ES-I3 (cell line): Measurements from ENCODE around the gene TOR1AIP2.

Experiments used
- H3K36me3 ChIP-seq: 2 replicates; pipeline ENCODE4 v1.6.1; 2013; ENCODE audit warnings: mild to moderate bottlenecking, low read length, control low read depth, moderate library complexity; ENCODE audit not compliant: insufficient read depth
- H3K4me1 ChIP-seq: 2 replicates; pipeline ENCODE4 v1.6.1; 2013; ENCODE audit warnings: mild to moderate bottlenecking, control low read depth, low read length; ENCODE audit not compliant: insufficient read depth
- H3K9ac ChIP-seq: 2 replicates; pipeline ENCODE4 v1.6.1; 2013; ENCODE audit warnings: low read depth, mild to moderate bottlenecking, low read length, moderate library complexity
- H3K9me3 ChIP-seq: 2 replicates; pipeline ENCODE4 v1.6.1; 2013; ENCODE audit warnings: mild to moderate bottlenecking, low read length, moderate library complexity; ENCODE audit not compliant: control insufficient read depth, insufficient read depth

The TOR1AIP2 gene

GRCh38 chr1:179798213-179798863 lies 79.3 kb downstream of the TOR1AIP2 start:
- H3K9ac ChIP-seq, result no peak overlapping the region
- no peaks in the 10 kb centered on the region for H3K4me1 ChIP-seq
- no peaks in the 10 kb centered on the region for H3K9me3 ChIP-seq
- H3K36me3 ChIP-seq, result no peaks in the 10 kb centered on the region

- Histone ChIP-seq H3K9ac (no peak overlapping the region), H3K36me3 (no peaks in the 10 kb centered on the region), H3K9me3 (no peaks in the 10 kb centered on the region), H3K4me1 (no peaks in the 10 kb centered on the region)
These were observed 82.9 kb downstream of the TOR1AIP2 start for GRCh38 chr1:179794669-179795068.

- no peaks in the 10 kb centered on the region for H3K36me3 ChIP-seq
- H3K9me3 ChIP-seq, result no peaks in the 10 kb centered on the region
- no peaks in the 10 kb centered on the region for H3K4me1 ChIP-seq
- no peak overlapping the region for H3K9ac ChIP-seq
These were observed 83.5 kb downstream of the TOR1AIP2 start for GRCh38 chr1:179794146-179794545.

- Histone ChIP-seq H3K36me3 (no peaks in the 10 kb centered on the region), H3K9ac (no peak overlapping the region), H3K9me3 (no peaks in the 10 kb centered on the region), H3K4me1 (no peaks in the 10 kb centered on the region; the same call in 1 of the 2 replicates)
These were observed 84.3 kb downstream of the TOR1AIP2 start for GRCh38 chr1:179793281-179793680.
